MM.1S (cell line): ENCODE results near the gene ATP5ME.

Experiments used
- CTCF ChIP-seq: fragments of 300-600 bp; sonication (generic); IDR thresholded peaks from 2 replicates; pipeline ENCODE4 v1.5.1; 2016; ENCODE audit warnings: antibody characterized with exemption, low read length, mixed read lengths
- EZH2 ChIP-seq: fragments of 300-600 bp; sonication (generic); optimal IDR thresholded peaks from 2 replicates; pipeline ENCODE3; 2017; ENCODE audit warnings: low read depth, mild to moderate bottlenecking, antibody characterized with exemption, low read length, mixed read lengths

- no peak for TF ChIP-seq CTCF
- no peak for TF ChIP-seq EZH2
These were observed 22.9 kb downstream of the ATP5ME start for GRCh38 chr4:650951-651883.
